Large intestine (tissue), 3 donors: Measurements from ENCODE around the gene BTNL9. TPM values are rescaled to one million over a fixed set of nuclear protein-coding genes. Genes with fewer than 3 reads are reported as not detected.
"Not testable (repeated sequence)": the region's sequence is repeated elsewhere in the genome, so short reads cannot be mapped to it uniquely, and the experiment has no call there.

ENCODE experiments used
- DNase-seq, 2 donors: peaks; one replicate each; pipeline versions ENCODE4 v3.0.0 to v3.0.0-alpha.2; 2013
- H3K27ac ChIP-seq: one replicate; pipeline ENCODE4 v1.5.1; 2013; ENCODE audit warnings: low read length
- H3K27me3 ChIP-seq: 2 replicates; pipeline ENCODE4 v1.6.1; 2013; ENCODE audit warnings: low read length; ENCODE audit not compliant: control insufficient read depth, insufficient read depth
- H3K36me3 ChIP-seq: 2 replicates; pipeline ENCODE4 v1.6.1; 2013; ENCODE audit warnings: low read length; ENCODE audit not compliant: control insufficient read depth, insufficient read depth
- H3K4me1 ChIP-seq: one replicate; pipeline ENCODE4 v1.6.1; 2013; ENCODE audit warnings: low read length; ENCODE audit not compliant: control insufficient read depth, insufficient read depth
- H3K4me3 ChIP-seq: one replicate; pipeline ENCODE4 v1.5.1; 2013; ENCODE audit warnings: low read length
- H3K9me3 ChIP-seq: one replicate; pipeline ENCODE4 v1.6.1; 2013; ENCODE audit warnings: mild to moderate bottlenecking, low read depth, low read length, moderate library complexity; ENCODE audit not compliant: control insufficient read depth
- WGBS: methylation state at CpG from one replicate; pipeline ENCODE4 v1.1.5; 2013; ENCODE audit warnings: low lambda C conversion rate; ENCODE audit not compliant: insufficient coverage; 5-methylcytosine and 5-hydroxymethylcytosine counted together
- polyA plus RNA-seq: library from polyadenylated mRNA; unstranded; fragments of 120-200 nt; gene quantifications from one replicate; pipeline ENCODE4 v1.2.1, GENCODE V29; 2013

BTNL9 gene
- polyA plus RNA-seq, 1 donor, result 11.6 TPM

GRCh38 chr5:181086026-181086883, 46.2 kb downstream of the BTNL9 start:
- WGBS, result no CpG with 5 or more reads among the region's 17 CpGs
- H3K4me1 ChIP-seq, result no peaks in the 10 kb centered on the region
- DNase-seq, result no peak

GRCh38 chr5:181086884-181087205, 46.8 kb downstream of the BTNL9 start:
- no peak for DNase-seq
- no CpG with 5 or more reads among the region's 7 CpGs for WGBS

More at GRCh38 chr5:181086026-181086883, 46.2 kb downstream of the BTNL9 start:
- Histone ChIP-seq H3K9me3 (no peaks in the 10 kb centered on the region), H3K36me3 (no peaks in the 10 kb centered on the region), H3K27ac (no peak overlapping the region), H3K4me3 (no peak overlapping the region), H3K27me3 (peaks cover 17% of the 10 kb centered on the region)

GRCh38 chr5:181087309-181087708, 47.2 kb downstream of the BTNL9 start:
- no CpG with 5 or more reads among the region's 10 CpGs for WGBS
- no peak overlapping the region for H3K27ac ChIP-seq
- no peak overlapping the region for H3K4me3 ChIP-seq
- DNase-seq, result no peak
- H3K36me3 ChIP-seq, result no peaks in the 10 kb centered on the region
- H3K27me3 ChIP-seq, result peaks cover 12% of the 10 kb centered on the region
- H3K9me3 ChIP-seq, result no peaks in the 10 kb centered on the region
- H3K4me1 ChIP-seq, result no peaks in the 10 kb centered on the region

More at GRCh38 chr5:181086884-181087205, 46.8 kb downstream of the BTNL9 start:
- no peak overlapping the region for H3K27ac ChIP-seq
- H3K4me1 ChIP-seq, result no peaks in the 10 kb centered on the region
- no peak overlapping the region for H3K4me3 ChIP-seq
- H3K9me3 ChIP-seq, result no peaks in the 10 kb centered on the region
- H3K36me3 ChIP-seq, result no peaks in the 10 kb centered on the region
- peaks cover 12% of the 10 kb centered on the region for H3K27me3 ChIP-seq

GRCh38 chr5:181088289-181088688, 48.2 kb downstream of the BTNL9 start:
- Histone ChIP-seq H3K27ac (no peak overlapping the region), H3K4me1 (no peaks in the 10 kb centered on the region), H3K9me3 (no peaks in the 10 kb centered on the region), H3K4me3 (no peak overlapping the region), H3K36me3 (no peaks in the 10 kb centered on the region), H3K27me3 (peaks cover 11% of the 10 kb centered on the region)
- no CpG with 5 or more reads among the region's 10 CpGs for WGBS
- no peak for DNase-seq

- Histone ChIP-seq H3K36me3 (no peaks in the 10 kb centered on the region), H3K9me3 (no peaks in the 10 kb centered on the region), H3K4me1 (no peaks in the 10 kb centered on the region), H3K27ac (no peak overlapping the region), H3K4me3 (no peak overlapping the region), H3K27me3 (peaks cover 6% of the 10 kb centered on the region)
- DNase-seq, result no peak
- WGBS, result no CpG with 5 or more reads among the region's 7 CpGs
Measured at GRCh38 chr5:181092428-181092827, 52.4 kb downstream of the BTNL9 start.

GRCh38 chr5:181095162-181095561, 55.1 kb downstream of the BTNL9 start:
- H3K27ac ChIP-seq, H3K36me3 ChIP-seq, H3K4me1 ChIP-seq, H3K9me3 ChIP-seq, H3K4me3 ChIP-seq, DNase-seq: not testable (repeated sequence)
- peaks cover 22% of the 10 kb centered on the region for H3K27me3 ChIP-seq
- WGBS, result no CpG with 5 or more reads among the region's 3 CpGs

- H3K36me3 ChIP-seq, H3K9me3 ChIP-seq, H3K27ac ChIP-seq, DNase-seq, H3K4me3 ChIP-seq, H3K4me1 ChIP-seq: not testable (repeated sequence)
- H3K27me3 ChIP-seq, result peaks cover 26% of the 10 kb centered on the region
- no CpG with 5 or more reads among the region's 26 CpGs for WGBS
Measured at GRCh38 chr5:181096721-181097382, 56.8 kb downstream of the BTNL9 start.

GRCh38 chr5:181097383-181097753, 57.3 kb downstream of the BTNL9 start:
- DNase-seq, H3K4me3 ChIP-seq, H3K9me3 ChIP-seq, H3K27ac ChIP-seq, H3K4me1 ChIP-seq, H3K36me3 ChIP-seq: not testable (repeated sequence)
- no CpG with 5 or more reads among the region's 26 CpGs for WGBS
- peaks cover 26% of the 10 kb centered on the region for H3K27me3 ChIP-seq

GRCh38 chr5:181097759-181098491, 57.9 kb downstream of the BTNL9 start:
- WGBS, result no CpG with 5 or more reads among the region's 56 CpGs
- H3K36me3 ChIP-seq, H3K27ac ChIP-seq, H3K9me3 ChIP-seq, DNase-seq, H3K4me3 ChIP-seq, H3K4me1 ChIP-seq: not testable (repeated sequence)
- peaks cover 24% of the 10 kb centered on the region for H3K27me3 ChIP-seq

GRCh38 chr5:181098762-181099601, 58.9 kb downstream of the BTNL9 start:
- peaks cover 23% of the 10 kb centered on the region for H3K27me3 ChIP-seq
- whole genome bisulfite sequencing, result no CpG with 5 or more reads among the region's 22 CpGs
- no peak for DNase-seq
- no peaks in the 10 kb centered on the region for H3K4me1 ChIP-seq
- H3K27ac ChIP-seq, result no peak overlapping the region
- no peaks in the 10 kb centered on the region for H3K9me3 ChIP-seq
- no peaks in the 10 kb centered on the region for H3K36me3 ChIP-seq
- no peak overlapping the region for H3K4me3 ChIP-seq
